PFSK-1 (cell line): Measurements from ENCODE around the gene ARHGEF3.

Experiments
- FOXP2 ChIP-seq: optimal IDR thresholded peaks from 2 replicates; pipeline ENCODE3; 2011; ENCODE audit warnings: borderline replicate concordance, control low read depth, inconsistent platforms; ENCODE audit not compliant: insufficient read depth; ENCODE audit errors: extremely low read length, extremely low read depth
- POLR2AphosphoS5 ChIP-seq: IDR thresholded peaks from 2 replicates; pipeline ENCODE4 v1.6.1; 2012; ENCODE audit warnings: low read depth, mild to moderate bottlenecking, control low read depth, low read length, moderate library complexity
- REST ChIP-seq, 2 experiments: IDR thresholded peaks; 2 replicates each; pipeline versions ENCODE4 v1.6.1 to v1.8.0; 2011 to 2012; ENCODE audit warnings: low read depth in 2 of 2, low read length in 2 of 2, control low read depth in 1 of 2, inconsistent platforms in 1 of 2, mild to moderate bottlenecking in 1 of 2, moderate library complexity in 1 of 2; ENCODE audit not compliant: insufficient read depth in 1 of 2
- SIN3A ChIP-seq: IDR thresholded peaks from 2 replicates; pipeline ENCODE4 v1.6.1; 2012; ENCODE audit warnings: mild to moderate bottlenecking, low read length, moderate library complexity, borderline replicate concordance; ENCODE audit not compliant: insufficient read depth
- TAF1 ChIP-seq: IDR thresholded peaks from 2 replicates; pipeline ENCODE4 v1.6.1; 2012; ENCODE audit warnings: low read length, control low read depth, borderline replicate concordance; ENCODE audit not compliant: insufficient read depth

ARHGEF3 gene

GRCh38 chr3:56761023-56761422 lies 40.7 kb downstream of the ARHGEF3 start:
- no peak for TF ChIP-seq POLR2AphosphoS5
- TF ChIP-seq SIN3A, result no peak
- no peak for TF ChIP-seq FOXP2
- no peak for TF ChIP-seq TAF1
- TF ChIP-seq REST (IDR thresholded peaks at IDR 0.05; ENCODE audit: insufficient read depth in 1 of 2, low read depth in 2 of 2, low read length in 2 of 2), result no peak

DNA sequence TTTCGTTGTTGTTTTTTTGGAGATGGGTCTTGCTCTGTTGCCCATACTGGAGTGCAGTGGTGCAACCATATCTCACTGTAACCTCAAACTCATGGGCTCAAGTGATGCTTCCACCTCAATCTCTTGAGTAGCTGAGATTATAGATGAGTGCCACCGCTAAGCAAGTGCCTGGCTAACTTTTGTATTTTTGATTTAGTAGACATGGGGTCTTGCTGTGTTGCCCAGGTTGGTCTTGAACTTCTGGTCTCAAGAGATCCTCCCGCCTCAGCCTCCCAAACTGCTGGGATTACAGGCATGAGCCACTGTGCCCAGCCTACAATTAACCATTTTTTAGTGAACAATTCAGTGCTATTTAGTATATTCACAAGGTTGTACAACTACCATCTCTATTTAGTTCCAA lies 42.2 kb downstream of the ARHGEF3 start:
- TF ChIP-seq POLR2AphosphoS5 (no peak), FOXP2 (no peak), REST (IDR thresholded peaks at IDR 0.05; ENCODE audit: insufficient read depth in 1 of 2, low read depth in 2 of 2, low read length in 2 of 2) (no peak), TAF1 (no peak), SIN3A (no peak)

DNA sequence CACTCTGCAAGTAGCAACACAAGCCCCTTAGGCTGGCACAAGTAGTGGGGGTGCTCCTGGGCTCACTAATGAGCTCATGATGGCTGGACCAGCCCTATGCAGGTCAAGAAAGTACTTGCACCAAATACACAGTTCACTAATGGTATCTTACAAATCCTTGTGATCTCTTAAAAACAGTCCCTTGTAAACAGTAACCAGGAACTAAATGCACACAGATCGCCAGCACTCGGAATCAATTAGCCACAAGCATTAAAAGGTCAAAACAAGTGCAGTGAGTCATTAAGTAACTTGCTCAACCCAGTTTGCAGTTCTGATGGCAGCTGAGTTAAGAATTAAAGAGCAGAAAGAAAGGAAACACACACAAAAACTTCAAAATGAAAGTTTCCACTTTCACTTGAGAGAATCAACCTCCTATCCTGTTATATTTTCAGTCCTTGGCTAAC lies 43.2 kb downstream of the ARHGEF3 start:
- TF ChIP-seq SIN3A (no peak), REST (IDR thresholded peaks at IDR 0.05; ENCODE audit: insufficient read depth in 1 of 2, low read depth in 2 of 2, low read length in 2 of 2) (no peak)

DNA sequence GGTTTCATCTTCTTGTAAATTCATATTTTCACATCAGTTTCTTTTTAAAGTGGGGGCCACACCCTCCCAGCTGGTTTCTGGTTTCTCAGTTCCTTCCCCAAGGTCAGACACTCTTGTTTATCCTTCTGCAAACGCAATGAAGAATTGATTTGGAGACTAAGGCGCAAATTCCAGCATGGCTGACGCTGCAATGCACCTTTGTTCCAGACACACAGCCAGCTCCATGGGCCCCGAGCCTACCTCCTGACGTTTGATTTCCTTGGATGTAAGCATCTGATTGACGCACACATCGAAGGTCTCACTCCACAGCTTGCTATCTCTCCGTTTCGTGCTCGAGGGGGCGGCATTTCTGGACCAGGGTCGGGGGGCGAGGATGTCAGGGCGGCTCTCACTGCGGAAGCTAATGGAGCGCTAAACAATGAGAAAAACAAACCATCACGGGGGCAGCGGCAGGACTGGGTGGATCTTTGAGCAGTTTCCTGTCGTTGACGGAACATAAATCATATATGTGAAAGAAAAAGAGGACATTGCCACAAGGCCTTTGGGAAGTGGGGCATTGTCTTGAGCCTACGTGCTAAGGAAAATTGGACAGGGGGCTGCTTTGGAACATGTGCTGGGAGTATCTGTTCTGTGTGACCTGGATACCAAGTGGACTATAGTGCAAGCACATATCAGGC lies 46.9 kb downstream of the ARHGEF3 start:
- TF ChIP-seq TAF1 (no peak), FOXP2 (no peak), REST (IDR thresholded peaks at IDR 0.05; ENCODE audit: insufficient read depth in 1 of 2, low read depth in 2 of 2, low read length in 2 of 2) (no peak), POLR2AphosphoS5 (no peak), SIN3A (no peak)
